ENCODE results near the gene PDE4D. TPM values are rescaled to one million over a fixed set of nuclear protein-coding genes. Genes with fewer than 3 reads are reported as not detected.
A peak's percentile ranks its signal among the peaks of the same experiment; 100 is the strongest.
"Not testable (repeated sequence)": the region's sequence is repeated elsewhere in the genome, so short reads cannot be mapped to it uniquely, and the experiment has no call there.

Gene PDE4D
- total RNA-seq, 1 experiment from 2014 or later = 62.6 TPM

GRCh38 chr5:59325070-59325469 is 568.5 kb downstream of the PDE4D start:
- no peak for DNase-seq (ENCODE audit: low read depth, low spot score)
- in situ Hi-C loops (cut with HindIII; ENCODE audit: low pct_unique_long_range_greater_than_20kb, low sequenced_read_pairs) = no loop called here

- in situ Hi-C loops (cut with HindIII; ENCODE audit: low pct_unique_long_range_greater_than_20kb, low sequenced_read_pairs) = no loop called here
- DNase-seq (ENCODE audit: low read depth, low spot score) = no peak
These were observed 570.6 kb downstream of the PDE4D start for GRCh38 chr5:59322894-59323293.

- in situ Hi-C loops (cut with HindIII; ENCODE audit: low pct_unique_long_range_greater_than_20kb, low sequenced_read_pairs) = no loop called here
- DNase-seq (ENCODE audit: low read depth, low spot score) = no peak
These were observed 571.5 kb downstream of the PDE4D start for GRCh38 chr5:59322058-59322457.

- no peak for DNase-seq (ENCODE audit: low read depth, low spot score)
These were observed 571.9 kb downstream of the PDE4D start for GRCh38 chr5:59321642-59322041.

GRCh38 chr5:59320420-59320819 is 573.1 kb downstream of the PDE4D start:
- in situ Hi-C loops (cut with HindIII; ENCODE audit: low pct_unique_long_range_greater_than_20kb, low sequenced_read_pairs) = no loop called here

More at GRCh38 chr5:59321642-59322041, 571.9 kb downstream of the PDE4D start:
- in situ Hi-C loops (cut with HindIII; ENCODE audit: low pct_unique_long_range_greater_than_20kb, low sequenced_read_pairs) = no loop called here

GRCh38 chr5:59319250-59319649 is 574.3 kb downstream of the PDE4D start:
- DNase-seq (ENCODE audit: low read depth, low spot score) = no peak
- in situ Hi-C loops (cut with HindIII; ENCODE audit: low pct_unique_long_range_greater_than_20kb, low sequenced_read_pairs) = no loop called here

More at GRCh38 chr5:59320420-59320819, 573.1 kb downstream of the PDE4D start:
- DNase-seq (ENCODE audit: low read depth, low spot score) = no peak

- in situ Hi-C loops (cut with HindIII; ENCODE audit: low pct_unique_long_range_greater_than_20kb, low sequenced_read_pairs) = no loop called here
- DNase-seq (ENCODE audit: low read depth, low spot score) = no peak
These were observed 575.7 kb downstream of the PDE4D start for GRCh38 chr5:59317774-59318205.

GRCh38 chr5:59317023-59317773 is 576.3 kb downstream of the PDE4D start:
- peak; percentile 91 for DNase-seq (ENCODE audit: low read depth, low spot score)
- in situ Hi-C loops (cut with HindIII; ENCODE audit: low pct_unique_long_range_greater_than_20kb, low sequenced_read_pairs) = no loop called here

- DNase-seq (ENCODE audit: low read depth, low spot score) = no peak
- in situ Hi-C loops (cut with HindIII; ENCODE audit: low pct_unique_long_range_greater_than_20kb, low sequenced_read_pairs) = no loop called here
These were observed 581.3 kb downstream of the PDE4D start for GRCh38 chr5:59312223-59312622.

- in situ Hi-C loops (cut with HindIII; ENCODE audit: low pct_unique_long_range_greater_than_20kb, low sequenced_read_pairs); DNase-seq (ENCODE audit: low read depth, low spot score): not testable (repeated sequence)
These were observed 584.8 kb downstream of the PDE4D start for GRCh38 chr5:59308685-59309084.

GRCh38 chr5:59303289-59303716 is 590.2 kb downstream of the PDE4D start:
- in situ Hi-C loops (cut with HindIII; ENCODE audit: low pct_unique_long_range_greater_than_20kb, low sequenced_read_pairs); DNase-seq (ENCODE audit: low read depth, low spot score): not testable (repeated sequence)

- in situ Hi-C loops (cut with HindIII; ENCODE audit: low pct_unique_long_range_greater_than_20kb, low sequenced_read_pairs); DNase-seq (ENCODE audit: low read depth, low spot score): not testable (repeated sequence)
These were observed 591.0 kb downstream of the PDE4D start for GRCh38 chr5:59302509-59302908.

- in situ Hi-C loops (cut with HindIII; ENCODE audit: low pct_unique_long_range_greater_than_20kb, low sequenced_read_pairs) = no loop called here
- DNase-seq (ENCODE audit: low read depth, low spot score) = no peak
These were observed 591.8 kb downstream of the PDE4D start for GRCh38 chr5:59301727-59302126.

- no peak for DNase-seq (ENCODE audit: low read depth, low spot score)
- in situ Hi-C loops (cut with HindIII; ENCODE audit: low pct_unique_long_range_greater_than_20kb, low sequenced_read_pairs) = no loop called here
These were observed 592.6 kb downstream of the PDE4D start for GRCh38 chr5:59300930-59301329.

GRCh38 chr5:59299006-59299405 is 594.5 kb downstream of the PDE4D start:
- DNase-seq (ENCODE audit: low read depth, low spot score) = peak; percentile 74
- in situ Hi-C loops (cut with HindIII; ENCODE audit: low pct_unique_long_range_greater_than_20kb, low sequenced_read_pairs) = no loop called here

- peak; percentile 23 for DNase-seq (ENCODE audit: low read depth, low spot score)
- in situ Hi-C loops (cut with HindIII; ENCODE audit: low pct_unique_long_range_greater_than_20kb, low sequenced_read_pairs) = no loop called here
These were observed 596.9 kb downstream of the PDE4D start for GRCh38 chr5:59296317-59297264.

GRCh38 chr5:59293700-59294099 is 599.8 kb downstream of the PDE4D start:
- DNase-seq (ENCODE audit: low read depth, low spot score) = no peak
- in situ Hi-C loops (cut with HindIII; ENCODE audit: low pct_unique_long_range_greater_than_20kb, low sequenced_read_pairs) = no loop called here

GRCh38 chr5:59291941-59292340 is 601.6 kb downstream of the PDE4D start:
- in situ Hi-C loops (cut with HindIII; ENCODE audit: low pct_unique_long_range_greater_than_20kb, low sequenced_read_pairs) = no loop called here
- DNase-seq (ENCODE audit: low read depth, low spot score) = no peak

All from SK-MEL-5 (cell line).